ENCODE data around the gene WFDC1. TPM values are rescaled to one million over a fixed set of nuclear protein-coding genes. Genes with fewer than 3 reads are reported as not detected.

Gene WFDC1
- total RNA-seq, 1 donor from 2014 or later = 1.4 TPM

Other genes with a start within 250 kb of the WFDC1 start
- gene MBTPS1, start 177.9 kb upstream of the WFDC1 start, total RNA-seq = 67.3 TPM
- 22.6 TPM for gene HSDL1, start 149.7 kb upstream of the WFDC1 start, total RNA-seq
- gene DNAAF1, start 149.6 kb upstream of the WFDC1 start, total RNA-seq = not detected
- 29.3 TPM for gene TAF1C, start 107.8 kb upstream of the WFDC1 start, total RNA-seq
- gene ADAD2, start 103.7 kb upstream of the WFDC1 start, total RNA-seq = 0.65 TPM
- gene KCNG4, start 54.9 kb upstream of the WFDC1 start, total RNA-seq = not detected
- gene ATP2C2, start 73.7 kb downstream of the WFDC1 start, total RNA-seq = not detected
- gene MEAK7, start 209.8 kb downstream of the WFDC1 start, total RNA-seq = 5.0 TPM

Data from Right ventricle myocardium superior (tissue), 1 donor.